ENCODE data around the gene FGB.

The FGB gene

DNA sequence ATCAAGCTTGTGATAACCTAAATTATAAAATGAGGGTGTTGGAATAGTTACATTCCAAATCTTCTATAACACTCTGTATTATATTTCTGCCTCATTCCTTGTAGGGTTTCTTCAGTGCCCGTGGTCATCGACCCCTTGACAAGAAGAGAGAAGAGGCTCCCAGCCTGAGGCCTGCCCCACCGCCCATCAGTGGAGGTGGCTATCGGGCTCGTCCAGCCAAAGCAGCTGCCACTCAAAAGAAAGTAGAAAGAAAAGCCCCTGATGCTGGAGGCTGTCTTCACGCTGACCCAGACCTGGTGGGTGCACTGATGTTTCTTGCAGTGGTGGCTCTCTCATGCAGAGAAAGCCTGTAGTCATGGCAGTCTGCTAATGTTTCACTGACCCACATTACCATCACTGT is 2.9 kb downstream of the FGB start:
- DNase-seq (ENCODE audit: low read depth in 2 of 3, low spot score in 1 of 3), result no peak

DNA sequence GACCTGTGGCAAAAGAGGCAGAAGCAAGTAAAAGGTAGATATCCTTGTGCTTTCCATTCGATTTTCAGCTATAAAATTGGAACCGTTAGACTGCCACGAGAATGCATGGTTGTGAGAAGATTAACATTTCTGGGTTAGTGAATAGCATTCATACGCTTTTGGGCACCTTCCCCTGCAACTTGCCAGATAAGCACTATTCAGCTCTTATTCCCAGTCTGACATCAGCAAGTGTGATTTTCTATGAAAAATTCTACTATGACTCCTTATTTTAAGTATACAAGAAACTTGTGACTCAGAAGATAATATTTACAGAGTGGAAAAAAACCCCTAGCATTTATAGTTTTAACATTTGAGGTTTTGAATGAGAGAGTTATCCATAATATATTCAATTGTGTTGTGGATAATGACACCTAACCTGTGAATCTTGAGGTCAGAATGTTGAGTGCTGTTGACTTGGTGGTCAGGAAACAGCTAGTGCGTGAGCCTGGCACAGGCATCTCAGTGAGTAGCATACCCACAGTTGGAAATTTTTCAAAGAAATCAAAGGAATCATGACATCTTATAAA is 3.9 kb downstream of the FGB start:
- no peak for DNase-seq (ENCODE audit: low read depth in 2 of 3, low spot score in 1 of 3)

DNA sequence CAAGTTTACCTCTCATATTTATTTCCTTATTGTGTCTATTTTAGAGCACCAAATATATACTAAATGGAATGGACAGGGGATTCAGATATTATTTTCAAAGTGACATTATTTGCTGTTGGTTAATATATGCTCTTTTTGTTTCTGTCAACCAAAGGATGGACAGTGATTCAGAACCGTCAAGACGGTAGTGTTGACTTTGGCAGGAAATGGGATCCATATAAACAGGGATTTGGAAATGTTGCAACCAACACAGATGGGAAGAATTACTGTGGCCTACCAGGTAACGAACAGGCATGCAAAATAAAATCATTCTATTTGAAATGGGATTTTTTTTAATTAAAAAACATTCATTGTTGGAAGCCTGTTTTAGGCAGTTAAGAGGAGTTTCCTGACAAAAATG is 6.2 kb downstream of the FGB start:
- DNase-seq (ENCODE audit: low read depth in 2 of 3, low spot score in 1 of 3), result no peak

DNA sequence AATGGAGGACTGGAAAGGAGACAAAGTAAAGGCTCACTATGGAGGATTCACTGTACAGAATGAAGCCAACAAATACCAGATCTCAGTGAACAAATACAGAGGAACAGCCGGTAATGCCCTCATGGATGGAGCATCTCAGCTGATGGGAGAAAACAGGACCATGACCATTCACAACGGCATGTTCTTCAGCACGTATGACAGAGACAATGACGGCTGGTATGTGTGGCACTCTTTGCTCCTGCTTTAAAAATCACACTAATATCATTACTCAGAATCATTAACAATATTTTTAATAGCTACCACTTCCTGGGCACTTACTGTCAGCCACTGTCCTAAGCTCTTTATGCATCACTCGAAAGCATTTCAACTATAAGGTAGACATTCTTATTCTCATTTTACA is 6.8 kb downstream of the FGB start:
- DNase-seq (ENCODE audit: low read depth in 2 of 3, low spot score in 1 of 3), result no peak

DNA sequence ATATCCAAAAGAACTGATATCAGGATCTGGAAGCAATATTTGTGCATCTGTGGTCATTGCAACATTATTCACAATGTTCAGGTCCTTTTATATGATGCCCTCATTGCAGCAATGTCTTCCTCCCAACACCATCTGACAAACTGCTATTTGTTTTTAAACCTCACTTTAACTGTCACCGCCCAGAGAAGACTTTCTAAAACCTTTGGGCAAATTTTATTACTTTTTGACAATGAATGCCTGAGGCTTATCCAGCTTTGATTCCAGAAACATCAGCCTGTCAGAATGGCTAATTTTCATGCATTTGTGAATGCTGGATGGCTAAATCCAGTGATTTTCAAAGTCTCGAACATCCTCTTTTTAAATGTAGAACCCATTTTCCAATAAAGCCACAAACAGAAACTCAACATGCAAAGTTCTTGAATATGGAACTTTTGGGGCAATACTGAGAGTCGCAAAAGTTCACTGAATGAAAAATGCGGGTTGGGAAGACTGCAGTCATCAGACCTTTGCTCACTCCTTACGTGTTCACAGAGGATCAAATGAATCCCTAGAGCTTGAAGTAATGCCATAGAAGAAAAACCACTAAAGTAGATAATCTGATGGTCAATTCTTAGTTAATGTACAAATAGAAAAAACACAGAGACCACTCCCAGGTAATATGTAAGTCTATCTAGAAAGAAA is 10.5 kb downstream of the FGB start:
- DNase-seq (ENCODE audit: low read depth in 2 of 3, low spot score in 1 of 3), result no peak

GRCh38 chr4:154574311-154574710 is 11.5 kb downstream of the FGB start:
- no peak for DNase-seq (ENCODE audit: low read depth in 2 of 3, low spot score in 1 of 3)

DNA sequence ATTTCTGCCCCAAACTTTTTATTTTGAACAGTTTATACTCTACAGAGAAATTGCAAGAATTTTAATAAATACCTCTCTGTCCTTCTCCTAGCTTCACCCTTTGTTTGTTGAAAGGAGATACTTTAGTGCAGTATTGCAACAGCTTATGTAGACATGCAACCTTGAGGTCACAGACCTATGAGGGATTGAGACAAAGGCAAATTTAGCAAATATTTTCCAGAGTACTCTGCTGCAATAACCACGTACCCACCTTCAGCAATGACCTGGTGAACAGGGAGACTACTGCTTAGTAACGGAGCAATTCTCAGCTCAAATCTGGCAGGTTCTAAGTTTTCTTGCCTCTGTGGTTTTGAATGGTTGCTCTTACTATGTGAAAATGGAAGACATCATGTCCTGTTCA is 14.5 kb downstream of the FGB start:
- no peak for DNase-seq (ENCODE audit: low read depth in 2 of 3, low spot score in 1 of 3)

DNA sequence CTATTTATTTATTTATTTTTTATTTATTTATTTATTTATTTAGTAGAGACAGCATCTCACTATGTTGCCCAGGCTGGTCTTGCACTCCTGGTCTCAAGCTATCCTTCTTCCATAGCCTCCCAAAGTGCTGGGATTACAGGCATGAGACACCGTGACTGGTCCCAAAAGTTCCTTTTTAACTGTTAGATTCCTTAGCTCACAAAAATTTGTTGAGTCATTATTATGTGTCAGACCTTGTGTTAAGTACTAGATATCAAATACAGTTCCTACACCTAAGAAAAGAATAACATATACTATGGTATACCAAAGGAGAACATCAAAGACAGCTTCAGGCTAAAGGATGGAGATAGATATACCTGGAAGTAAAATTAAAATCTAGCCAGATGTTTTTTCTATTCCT is 16.1 kb downstream of the FGB start:
- no peak for DNase-seq (ENCODE audit: low read depth in 2 of 3, low spot score in 1 of 3)

DNA sequence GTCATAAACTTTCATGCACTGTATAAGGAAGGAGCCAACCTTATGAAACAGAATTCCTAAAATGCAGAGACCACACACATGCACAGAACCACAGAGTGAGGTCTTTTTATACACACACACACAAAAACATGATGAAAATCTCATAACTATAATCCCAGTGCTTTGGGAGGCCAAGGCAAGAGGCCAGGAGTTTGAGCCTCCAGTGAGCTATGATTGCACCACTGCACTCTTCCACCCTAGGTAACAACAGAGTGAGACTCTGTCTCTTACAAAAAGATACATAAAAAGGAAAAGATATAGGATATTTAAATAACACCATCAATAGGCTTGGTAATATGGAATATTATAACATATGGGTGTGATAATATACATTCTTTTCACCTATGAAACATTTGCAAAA is 17.1 kb downstream of the FGB start:
- DNase-seq (ENCODE audit: low read depth in 2 of 3, low spot score in 1 of 3), result no peak

DNA sequence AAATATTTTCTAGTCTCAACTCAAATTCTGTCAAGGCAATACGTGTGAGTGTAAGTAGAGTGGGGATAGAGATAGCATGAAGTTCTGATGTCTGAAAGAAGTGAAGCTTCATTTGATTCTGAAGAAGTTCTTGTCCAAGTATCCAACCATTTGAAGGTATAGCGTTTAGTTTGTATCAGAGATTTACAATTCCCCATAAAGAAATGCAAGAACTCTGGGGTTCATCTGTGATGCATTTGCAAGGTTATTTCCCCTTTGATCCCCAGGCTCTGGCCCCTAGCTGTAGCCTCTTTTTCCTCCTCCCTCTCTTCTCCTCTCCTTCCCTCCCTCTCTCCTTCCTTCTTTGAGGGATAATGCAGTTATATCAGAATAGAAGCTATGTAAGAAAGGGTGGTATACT is 19.9 kb downstream of the FGB start:
- no peak for DNase-seq (ENCODE audit: low read depth in 2 of 3, low spot score in 1 of 3)

DNA sequence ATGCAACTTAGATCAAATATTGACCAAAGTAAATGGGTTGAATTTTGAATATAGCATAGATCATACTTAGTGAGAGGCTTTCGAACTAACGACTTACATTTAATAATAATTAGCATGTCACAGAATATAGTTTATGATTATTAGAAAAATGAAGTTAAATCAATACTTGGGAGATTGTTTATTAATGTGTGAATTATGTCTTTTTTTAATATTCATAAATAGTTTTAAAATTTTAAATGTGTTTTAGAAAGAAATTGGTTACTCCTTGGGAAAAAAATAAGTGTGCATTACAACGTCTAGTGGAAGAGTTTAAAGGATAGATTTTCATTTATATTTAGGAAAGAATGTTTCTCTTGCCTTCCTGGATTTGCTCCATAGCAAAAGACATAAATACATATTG is 20.4 kb downstream of the FGB start:
- no peak for DNase-seq (ENCODE audit: low read depth in 2 of 3, low spot score in 1 of 3)

- DNase-seq (ENCODE audit: low read depth in 2 of 3, low spot score in 1 of 3), result no peak
These were observed 20.9 kb downstream of the FGB start for GRCh38 chr4:154583677-154584076.

- DNase-seq (ENCODE audit: low read depth in 2 of 3, low spot score in 1 of 3), result no peak
These were observed 21.4 kb downstream of the FGB start for GRCh38 chr4:154584259-154584658.

GRCh38 chr4:154585369-154586018 is 22.7 kb downstream of the FGB start:
- no peak for DNase-seq (ENCODE audit: low read depth in 2 of 3, low spot score in 1 of 3)

GRCh38 chr4:154586296-154587033 is 23.7 kb downstream of the FGB start:
- no peak for DNase-seq (ENCODE audit: low read depth in 2 of 3, low spot score in 1 of 3)

- DNase-seq (ENCODE audit: low read depth in 2 of 3, low spot score in 1 of 3), result no peak
These were observed 25.4 kb downstream of the FGB start for GRCh38 chr4:154588198-154588597.

DNA sequence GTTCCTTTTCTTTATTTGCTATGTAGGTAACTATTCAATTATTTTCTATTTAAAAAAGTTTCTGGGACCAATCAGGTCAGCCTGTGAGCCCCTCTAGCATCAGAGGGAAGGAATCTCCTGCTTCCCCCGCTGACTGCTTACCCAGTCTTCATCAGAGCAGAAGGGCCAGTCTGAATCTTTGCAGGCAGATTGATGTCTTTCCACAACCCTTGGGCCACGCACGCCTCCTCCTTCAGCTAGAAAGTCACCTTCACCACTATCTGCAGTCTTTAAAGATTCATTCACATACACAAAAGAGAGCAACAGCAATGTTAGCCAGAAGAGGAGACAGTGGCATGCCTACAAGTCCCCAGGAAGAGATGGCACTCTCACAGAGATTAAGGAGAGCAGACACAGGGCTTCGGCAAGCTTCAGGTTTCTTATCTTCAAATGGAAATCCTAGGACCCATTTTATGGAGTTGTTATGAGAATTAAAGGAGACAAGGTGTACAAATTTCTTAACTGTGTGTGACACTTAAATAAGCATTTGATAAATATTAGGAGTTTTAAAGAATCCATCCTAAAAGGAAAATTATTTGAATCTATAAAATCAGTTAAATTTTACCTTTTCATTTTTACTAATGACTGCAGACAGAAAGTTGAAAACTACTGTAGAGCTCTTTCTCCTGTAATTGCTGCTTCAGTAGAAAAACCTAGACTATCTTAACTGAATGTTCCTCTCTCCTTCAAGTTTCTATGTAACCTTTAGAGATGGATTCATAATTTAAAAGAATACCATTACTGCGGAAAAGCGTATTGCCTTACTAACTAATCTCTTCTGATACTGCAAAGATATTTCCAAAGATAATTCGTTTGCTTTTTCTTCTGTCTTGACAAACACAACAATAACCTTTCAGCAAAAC is 26.7 kb downstream of the FGB start:
- no peak for DNase-seq (ENCODE audit: low read depth in 2 of 3, low spot score in 1 of 3)

- no peak for DNase-seq (ENCODE audit: low read depth in 2 of 3, low spot score in 1 of 3)
These were observed 27.7 kb downstream of the FGB start, which contains the start of gene FGA for GRCh38 chr4:154590329-154591006. Gene FGA, minus strand, starts transcription at chr4:154590742. Its CDS starts 55 bp downstream, at chr4:154590687.

GRCh38 chr4:154591890-154592289 is 29.1 kb downstream of the FGB start:
- no peak for DNase-seq (ENCODE audit: low read depth in 2 of 3, low spot score in 1 of 3)

GRCh38 chr4:154593868-154594267 is 31.1 kb downstream of the FGB start:
- DNase-seq (ENCODE audit: low read depth in 2 of 3, low spot score in 1 of 3), result no peak

Measured in stimulated activated CD4-positive, alpha-beta T cell treated with anti-CD3 and anti-CD28 coated beads, Interleukin-12 subunit alpha, Interleukin-12 subunit beta, amount 100 ng/mL, for 48 hours (primary cell).